ENCODE data around the gene DDX60. TPM values are rescaled to one million over a fixed set of nuclear protein-coding genes. Genes with fewer than 3 reads are reported as not detected.
"Not testable (repeated sequence)": the region's sequence is repeated elsewhere in the genome, so short reads cannot be mapped to it uniquely, and the experiment has no call there.

Gene DDX60
- polyA plus RNA-seq, 4 donors, result 5.7 to 19.6 (median 13.0) TPM

DNA sequence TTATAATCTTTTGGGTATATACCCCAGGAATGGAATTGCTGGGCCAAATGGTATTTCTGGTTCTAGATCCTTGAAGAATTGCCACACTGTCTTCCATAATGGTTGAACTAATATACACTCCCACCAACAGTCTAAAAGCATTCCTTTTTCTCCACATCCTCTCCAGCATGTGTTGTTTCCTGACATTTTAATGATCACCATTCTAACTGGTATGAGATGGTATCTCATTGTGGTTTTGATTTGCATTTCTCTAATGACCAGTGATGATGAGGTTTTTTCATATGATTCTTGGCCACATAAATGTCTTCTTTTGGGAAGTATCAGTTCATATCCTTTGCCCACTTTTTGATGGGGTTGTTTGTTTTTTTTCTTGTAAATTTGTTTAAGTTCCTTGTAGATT, 105.0 kb downstream of the DDX60 start:
- H3K4me3 ChIP-seq (ENCODE audit: low read depth in 1 of 3, low read length in 3 of 3); H3K36me3 ChIP-seq (ENCODE audit: control insufficient read depth in 3 of 3, insufficient read depth in 2 of 3, low read depth in 1 of 3, low read length in 3 of 3); DNase-seq; H3K27me3 ChIP-seq (ENCODE audit: control insufficient read depth in 3 of 3, insufficient read depth in 3 of 3, low read length in 3 of 3); H3K27ac ChIP-seq (ENCODE audit: low read depth in 1 of 3, low read length in 2 of 3); H3K4me1 ChIP-seq (ENCODE audit: control insufficient read depth in 3 of 3, insufficient read depth in 2 of 3, low read depth in 1 of 3, low read length in 2 of 3); H3K9me3 ChIP-seq (ENCODE audit: control insufficient read depth in 2 of 2, insufficient read depth in 1 of 2, low read depth in 1 of 2, low read length in 1 of 2); FAIRE-seq: not testable (repeated sequence)

DNA sequence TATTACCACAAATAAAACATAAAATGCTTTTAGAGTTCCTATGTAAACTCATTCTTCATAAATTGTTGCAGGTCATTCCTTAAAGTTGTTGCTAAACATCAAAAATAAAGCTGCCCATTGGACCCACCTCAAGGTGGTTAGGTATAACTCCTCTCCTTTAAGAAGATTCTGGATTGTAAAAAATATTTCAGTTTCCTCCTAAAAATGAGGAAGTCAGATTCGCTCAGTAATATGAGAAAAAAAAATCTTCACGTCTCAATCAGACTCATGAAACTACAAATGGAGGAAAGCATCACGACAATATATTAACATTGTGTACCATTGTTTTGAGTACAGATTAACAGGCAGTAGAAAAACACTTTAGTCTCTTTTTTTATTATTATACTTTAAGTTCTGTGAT, 105.9 kb downstream of the DDX60 start:
- no peak overlapping the region for H3K27ac ChIP-seq (ENCODE audit: low read depth in 1 of 3, low read length in 2 of 3)
- WGBS, 3 donors, result 74 to 91% (median 82%) methylated on average over 3 of the region's 3 CpGs
- H3K4me1 ChIP-seq (ENCODE audit: control insufficient read depth in 3 of 3, insufficient read depth in 2 of 3, low read depth in 1 of 3, low read length in 2 of 3), result no peaks in the 10 kb centered on the region

DNA sequence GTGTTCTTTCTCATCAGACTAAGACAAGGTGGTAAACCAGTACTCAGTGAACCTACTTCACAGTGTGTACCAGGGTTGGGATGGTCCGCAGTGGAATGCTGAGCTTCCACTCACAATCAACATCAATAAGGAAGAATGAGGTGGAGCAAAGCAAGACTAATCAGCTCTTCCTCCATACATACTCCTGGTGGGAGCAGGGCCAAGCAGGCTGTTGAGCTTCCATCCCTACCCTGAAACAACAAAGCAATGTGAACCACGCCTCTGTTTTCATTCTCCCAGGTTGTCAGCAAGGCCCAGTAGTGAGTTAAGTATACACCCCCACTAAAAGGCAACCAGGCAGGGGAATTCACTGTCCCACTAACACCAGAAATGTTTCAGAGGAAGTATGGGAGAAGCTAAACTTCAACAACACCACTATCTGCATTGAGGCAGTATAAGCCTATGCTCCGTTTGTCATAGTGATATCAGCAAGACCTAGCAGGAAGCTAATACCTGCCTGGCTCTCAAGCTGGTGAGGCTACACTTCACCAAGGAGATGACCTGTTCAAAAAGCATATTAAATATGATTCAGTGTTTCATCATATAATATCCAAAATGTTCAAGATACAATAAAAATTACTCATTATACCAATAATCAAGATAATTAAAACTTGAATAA, 109.5 kb downstream of the DDX60 start:
- peaks cover 0 to 6% of the 10 kb centered on the region in 2 donors for H3K9me3 ChIP-seq (ENCODE audit: control insufficient read depth in 2 of 2, insufficient read depth in 1 of 2, low read depth in 1 of 2, low read length in 1 of 2)
- no peaks in the 10 kb centered on the region for H3K4me1 ChIP-seq (ENCODE audit: control insufficient read depth in 3 of 3, insufficient read depth in 2 of 3, low read depth in 1 of 3, low read length in 2 of 3)
- H3K27ac ChIP-seq (ENCODE audit: low read depth in 1 of 3, low read length in 2 of 3), result no peak overlapping the region
- H3K4me3 ChIP-seq (ENCODE audit: low read depth in 1 of 3, low read length in 3 of 3), result no peak overlapping the region
- DNase-seq (peak; percentile 15 to 28), FAIRE-seq (no peak)
- no peaks in the 10 kb centered on the region for H3K27me3 ChIP-seq (ENCODE audit: control insufficient read depth in 3 of 3, insufficient read depth in 3 of 3, low read length in 3 of 3)
- H3K36me3 ChIP-seq (ENCODE audit: control insufficient read depth in 3 of 3, insufficient read depth in 2 of 3, low read depth in 1 of 3, low read length in 3 of 3), result no peaks in the 10 kb centered on the region
- 76 to 92% (median 80%) methylated on average over 3 of the region's 3 CpGs for WGBS, 3 donors

More for the DNA sequence above, 105.9 kb downstream of the DDX60 start:
- DNase-seq, result no peak
- Histone ChIP-seq H3K36me3 (ENCODE audit: control insufficient read depth in 3 of 3, insufficient read depth in 2 of 3, low read depth in 1 of 3, low read length in 3 of 3) (peaks cover 2 to 6% (median 4%) of the 10 kb centered on the region in 3 donors), H3K9me3 (ENCODE audit: control insufficient read depth in 2 of 2, insufficient read depth in 1 of 2, low read depth in 1 of 2, low read length in 1 of 2) (peaks cover 0 to 4% of the 10 kb centered on the region in 2 donors), H3K4me3 (ENCODE audit: low read depth in 1 of 3, low read length in 3 of 3) (no peak overlapping the region), H3K27me3 (ENCODE audit: control insufficient read depth in 3 of 3, insufficient read depth in 3 of 3, low read length in 3 of 3) (no peaks in the 10 kb centered on the region)
- no peak for FAIRE-seq

DNA sequence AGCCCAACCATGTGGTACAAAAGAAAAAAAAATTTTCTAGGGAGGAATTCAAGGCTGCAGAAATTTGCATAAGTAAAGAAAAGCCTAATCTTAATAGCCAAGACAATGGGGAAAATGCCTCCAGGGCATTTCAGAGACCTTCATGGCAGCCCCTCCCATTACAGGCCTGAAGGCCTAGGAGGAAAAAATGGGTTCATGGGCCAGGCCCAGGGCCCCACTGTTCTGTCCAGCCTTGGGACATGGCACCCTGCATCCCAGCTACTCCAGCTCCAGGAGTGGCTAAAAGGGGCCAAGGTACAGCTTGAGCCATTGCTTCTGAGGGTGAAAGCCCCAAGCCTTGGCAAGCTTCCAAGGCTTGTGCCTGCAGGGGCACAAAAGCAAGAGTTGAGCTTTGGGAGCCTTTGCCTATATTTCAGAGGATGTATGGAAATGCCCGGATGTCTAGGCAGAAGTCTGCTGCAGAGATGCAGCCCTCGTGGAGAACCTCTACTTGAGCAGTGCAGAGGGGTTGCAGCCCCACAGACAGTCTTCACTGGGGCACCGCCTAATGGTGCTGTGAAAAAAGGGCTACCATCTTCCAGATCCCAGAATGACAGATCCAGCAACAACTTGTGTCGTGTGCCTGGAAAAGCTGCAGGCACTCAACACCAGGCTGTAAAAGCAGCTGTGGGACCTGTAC, 115.2 kb downstream of the DDX60 start:
- H3K27ac ChIP-seq (ENCODE audit: low read depth in 1 of 3, low read length in 2 of 3), result no peak overlapping the region
- H3K4me1 ChIP-seq (ENCODE audit: control insufficient read depth in 3 of 3, insufficient read depth in 2 of 3, low read depth in 1 of 3, low read length in 2 of 3), result no peaks in the 10 kb centered on the region
- DNase-seq, result no peak
- WGBS, 3 donors, result 90 to 94% (median 90%) methylated on average over 4 of the region's 4 CpGs
- peaks cover 0 to 22% of the 10 kb centered on the region in 2 donors for H3K9me3 ChIP-seq (ENCODE audit: control insufficient read depth in 2 of 2, insufficient read depth in 1 of 2, low read depth in 1 of 2, low read length in 1 of 2)
- no peaks in the 10 kb centered on the region for H3K27me3 ChIP-seq (ENCODE audit: control insufficient read depth in 3 of 3, insufficient read depth in 3 of 3, low read length in 3 of 3)
- FAIRE-seq, result no peak
- H3K4me3 ChIP-seq (ENCODE audit: low read depth in 1 of 3, low read length in 3 of 3), result no peak overlapping the region
- H3K36me3 ChIP-seq (ENCODE audit: control insufficient read depth in 3 of 3, insufficient read depth in 2 of 3, low read depth in 1 of 3, low read length in 3 of 3), result no peaks in the 10 kb centered on the region

DNA sequence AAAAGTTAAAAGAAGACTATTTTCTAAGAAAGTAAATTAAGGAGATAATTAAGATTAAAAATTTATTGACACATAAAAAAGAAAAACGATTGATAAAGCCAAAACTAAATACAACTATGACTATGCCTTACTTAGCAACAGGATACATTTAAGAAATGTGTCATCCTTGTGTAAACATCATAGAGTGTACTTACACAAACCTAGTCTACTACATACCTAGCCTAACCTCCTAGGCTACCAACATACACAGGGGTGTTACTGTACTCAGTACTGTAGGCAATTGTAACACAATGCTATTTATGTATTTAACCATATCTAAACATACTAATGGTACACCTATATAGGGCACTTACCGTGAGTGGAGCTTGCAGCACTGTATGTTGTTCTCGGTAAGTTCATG, 117.9 kb downstream of the DDX60 start:
- peak in 1 of 2 donors; percentile 5 for DNase-seq
- FAIRE-seq, result no peak
- Histone ChIP-seq H3K9me3 (ENCODE audit: control insufficient read depth in 2 of 2, insufficient read depth in 1 of 2, low read depth in 1 of 2, low read length in 1 of 2) (peaks cover 0 to 22% of the 10 kb centered on the region in 2 donors), H3K36me3 (ENCODE audit: control insufficient read depth in 3 of 3, insufficient read depth in 2 of 3, low read depth in 1 of 3, low read length in 3 of 3) (no peaks in the 10 kb centered on the region), H3K4me1 (ENCODE audit: control insufficient read depth in 3 of 3, insufficient read depth in 2 of 3, low read depth in 1 of 3, low read length in 2 of 3) (no peaks in the 10 kb centered on the region), H3K27ac (ENCODE audit: low read depth in 1 of 3, low read length in 2 of 3) (no peak overlapping the region), H3K27me3 (ENCODE audit: control insufficient read depth in 3 of 3, insufficient read depth in 3 of 3, low read length in 3 of 3) (no peaks in the 10 kb centered on the region), H3K4me3 (ENCODE audit: low read depth in 1 of 3, low read length in 3 of 3) (no peak overlapping the region)
- whole genome bisulfite sequencing, 3 donors, result 60 to 73% (median 70%) methylated on average over 3 of the region's 3 CpGs

DNA sequence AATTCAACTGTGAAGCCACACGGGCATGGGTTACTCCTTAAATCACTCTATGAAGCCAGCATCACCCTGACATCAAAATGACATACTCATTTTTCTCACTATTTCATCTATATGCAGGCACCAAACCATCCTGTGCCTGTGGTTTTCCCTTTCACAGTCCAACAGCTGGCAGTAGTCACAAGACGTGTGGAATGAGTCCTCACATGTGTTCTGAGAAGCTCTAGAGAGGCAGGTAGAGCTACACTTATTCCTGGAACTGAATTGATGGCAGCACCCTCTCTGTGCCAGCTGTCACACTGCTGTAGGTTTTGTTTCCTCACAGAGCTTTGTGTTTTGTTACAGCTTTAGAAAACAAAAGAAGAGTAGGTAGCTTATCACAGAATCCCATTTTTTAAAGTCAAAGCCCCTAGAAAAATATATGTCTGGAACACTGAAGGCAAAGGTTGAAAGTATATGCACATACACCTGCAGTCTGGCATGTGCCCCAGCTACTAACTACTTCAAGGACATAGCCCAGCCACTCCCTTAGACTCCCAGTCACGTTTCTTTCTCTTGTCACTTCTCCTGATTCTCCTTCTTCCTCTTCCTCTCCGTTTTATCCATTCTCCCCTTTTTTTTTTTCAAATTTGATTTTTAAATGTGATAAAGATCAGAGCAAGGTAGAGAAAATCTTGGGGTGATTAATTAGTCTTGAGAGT, 119.1 kb downstream of the DDX60 start:
- Histone ChIP-seq H3K9me3 (ENCODE audit: control insufficient read depth in 2 of 2, insufficient read depth in 1 of 2, low read depth in 1 of 2, low read length in 1 of 2) (peaks cover 0 to 20% of the 10 kb centered on the region in 2 donors), H3K27ac (ENCODE audit: low read depth in 1 of 3, low read length in 2 of 3) (no peak overlapping the region), H3K27me3 (ENCODE audit: control insufficient read depth in 3 of 3, insufficient read depth in 3 of 3, low read length in 3 of 3) (no peaks in the 10 kb centered on the region), H3K4me3 (ENCODE audit: low read depth in 1 of 3, low read length in 3 of 3) (no peak overlapping the region), H3K36me3 (ENCODE audit: control insufficient read depth in 3 of 3, insufficient read depth in 2 of 3, low read depth in 1 of 3, low read length in 3 of 3) (no peaks in the 10 kb centered on the region), H3K4me1 (ENCODE audit: control insufficient read depth in 3 of 3, insufficient read depth in 2 of 3, low read depth in 1 of 3, low read length in 2 of 3) (no peaks in the 10 kb centered on the region)
- FAIRE-seq, result no peak
- 33 to 55% (median 33%) methylated on average over 4 of the region's 4 CpGs for WGBS, 3 donors
- DNase-seq, result peak in 1 of 2 donors; percentile 8

DNA sequence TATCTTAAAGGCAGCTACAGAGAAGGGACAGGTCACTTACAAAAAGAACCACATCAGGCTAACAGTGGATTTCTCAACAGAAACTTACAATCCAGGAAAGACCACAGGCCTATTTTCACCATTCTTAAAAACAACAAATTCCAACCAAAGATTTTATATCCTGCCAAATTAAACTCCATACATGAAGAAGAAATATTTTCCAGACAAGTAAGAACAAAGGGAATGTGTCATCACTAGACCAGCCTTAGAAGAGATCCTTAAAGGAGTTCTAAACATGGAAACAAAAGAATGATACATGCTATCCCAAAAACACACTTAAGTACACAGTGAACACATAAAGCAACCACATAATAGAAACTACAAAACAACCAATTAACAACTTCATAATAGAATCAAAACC, 120.6 kb downstream of the DDX60 start:
- no peak for DNase-seq
- FAIRE-seq, result no peak
- Histone ChIP-seq H3K27me3 (ENCODE audit: control insufficient read depth in 3 of 3, insufficient read depth in 3 of 3, low read length in 3 of 3) (no peaks in the 10 kb centered on the region), H3K9me3 (ENCODE audit: control insufficient read depth in 2 of 2, insufficient read depth in 1 of 2, low read depth in 1 of 2, low read length in 1 of 2) (peaks cover 0 to 5% of the 10 kb centered on the region in 2 donors), H3K4me3 (ENCODE audit: low read depth in 1 of 3, low read length in 3 of 3) (no peak overlapping the region), H3K4me1 (ENCODE audit: control insufficient read depth in 3 of 3, insufficient read depth in 2 of 3, low read depth in 1 of 3, low read length in 2 of 3) (no peaks in the 10 kb centered on the region), H3K36me3 (ENCODE audit: control insufficient read depth in 3 of 3, insufficient read depth in 2 of 3, low read depth in 1 of 3, low read length in 3 of 3) (no peaks in the 10 kb centered on the region), H3K27ac (ENCODE audit: low read depth in 1 of 3, low read length in 2 of 3) (no peak overlapping the region)

DNA sequence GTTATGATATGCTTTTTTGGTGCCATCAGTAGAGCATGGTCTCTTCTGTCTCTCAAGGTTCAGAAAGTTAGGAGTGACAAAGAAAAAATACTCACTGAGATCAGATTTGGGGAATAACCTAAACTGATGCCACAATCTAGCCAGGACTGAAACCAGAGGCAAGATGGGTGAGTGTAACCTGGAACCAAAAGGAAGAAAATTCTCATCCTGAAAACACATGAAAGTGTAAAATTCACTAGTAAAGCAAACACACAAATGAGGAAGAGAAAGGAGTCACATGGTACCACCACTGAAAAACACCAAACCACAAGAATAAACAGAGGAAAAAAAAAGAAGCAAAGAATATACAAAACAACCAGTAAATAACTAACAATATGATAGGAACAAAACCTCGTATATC, 129.8 kb downstream of the DDX60 start:
- no peak overlapping the region for H3K4me3 ChIP-seq (ENCODE audit: low read depth in 1 of 3, low read length in 3 of 3)
- H3K9me3 ChIP-seq (ENCODE audit: control insufficient read depth in 2 of 2, insufficient read depth in 1 of 2, low read depth in 1 of 2, low read length in 1 of 2), result no peaks in the 10 kb centered on the region
- no peaks in the 10 kb centered on the region for H3K36me3 ChIP-seq (ENCODE audit: control insufficient read depth in 3 of 3, insufficient read depth in 2 of 3, low read depth in 1 of 3, low read length in 3 of 3)
- DNase-seq (no peak), FAIRE-seq (no peak)
- no peaks in the 10 kb centered on the region for H3K27me3 ChIP-seq (ENCODE audit: control insufficient read depth in 3 of 3, insufficient read depth in 3 of 3, low read length in 3 of 3)
- WGBS, 3 donors, result 79 to 93% (median 81%) methylated on average over 1 of the region's 1 CpG
- peaks cover 0 to 2% (median 0%) of the 10 kb centered on the region in 3 donors for H3K4me1 ChIP-seq (ENCODE audit: control insufficient read depth in 3 of 3, insufficient read depth in 2 of 3, low read depth in 1 of 3, low read length in 2 of 3)
- no peak overlapping the region for H3K27ac ChIP-seq (ENCODE audit: low read depth in 1 of 3, low read length in 2 of 3)

All from small intestine (tissue), 7 donors.